ENCODE data around the gene ABCC1. TPM values are rescaled to one million over a fixed set of nuclear protein-coding genes. Genes with fewer than 3 reads are reported as not detected.

ABCC1 gene
- polyA plus RNA-seq, 3 donors = 1.4 to 23.6 (median 3.0) TPM

- Mint-ChIP-seq H3K4me3 (no peak overlapping the region), H3K4me1 (peaks cover 5% of the 10 kb centered on the region), H3K27me3 (ENCODE audit: low read depth in 3 of 3) (peaks cover 0 to 2% (median 0%) of the 10 kb centered on the region in 3 donors), H3K27ac (no peak overlapping the region), H3K9me3 (no peaks in the 10 kb centered on the region), H3K36me3 (peaks cover 37 to 44% of the 10 kb centered on the region in 2 donors)
- WGBS (ENCODE audit: insufficient coverage) = 90% methylated on average over 11 of the region's 11 CpGs
- no peak for DNase-seq
- TF ChIP-seq CTCF (IDR thresholded peaks at IDR 0.05) = no peak
- peaks cover 14 to 49% of the 10 kb centered on the region in 2 donors for H3K36me3 ChIP-seq (replicated peaks in 1 of 2; ENCODE audit: control insufficient read depth in 1 of 2, insufficient read depth in 2 of 2, low read length in 2 of 2)
- no peaks in the 10 kb centered on the region for H4K20me1 ChIP-seq (ENCODE audit: insufficient read depth, low read length)
- no peaks in the 10 kb centered on the region for H3K9me3 ChIP-seq (replicated peaks in 1 of 2; ENCODE audit: control insufficient read depth in 1 of 2, insufficient read depth in 1 of 2, low read length in 2 of 2)
- no peak overlapping the region for H3K4me2 ChIP-seq (replicated peaks; ENCODE audit: extremely low read depth, low read length, poor library complexity, severe bottlenecking)
- intact Hi-C loops (cut with micrococcal nuclease) = no loop called here
- H3K79me2 ChIP-seq (ENCODE audit: insufficient read depth, low read length) = no peaks in the 10 kb centered on the region
- no peaks in the 10 kb centered on the region for H3K4me1 ChIP-seq (ENCODE audit: control insufficient read depth in 1 of 2, insufficient read depth in 2 of 2, low read length in 2 of 2)
- H2AFZ ChIP-seq (ENCODE audit: insufficient read depth, low read depth, low read length, poor library complexity, severe bottlenecking) = no peak overlapping the region
- no peak overlapping the region for H3K4me3 ChIP-seq (replicated peaks in 1 of 3; ENCODE audit: low read depth in 2 of 3, low read length in 3 of 3)
- H3K9ac ChIP-seq (ENCODE audit: insufficient read depth, low read length, poor library complexity, severe bottlenecking) = no peak overlapping the region
- no peak overlapping the region for H3K27ac ChIP-seq (ENCODE audit: low read depth in 1 of 2, low read length in 2 of 2)
- H3K27me3 ChIP-seq (ENCODE audit: control insufficient read depth in 2 of 2, insufficient read depth in 2 of 2, low read length in 2 of 2) = no peaks in the 10 kb centered on the region
These were observed 237.4 kb downstream of the ABCC1 start for GRCh38 chr16:16186820-16187219.

GRCh38 chr16:16188827-16189226 is 239.4 kb downstream of the ABCC1 start:
- intact Hi-C loops (cut with micrococcal nuclease) = no loop called here
- DNase-seq = no peak
- no peak for TF ChIP-seq CTCF (IDR thresholded peaks at IDR 0.05)
- WGBS (ENCODE audit: insufficient coverage) = 91% methylated on average over 12 of the region's 13 CpGs
- peaks cover 41 to 48% of the 10 kb centered on the region in 2 donors for H3K36me3 Mint-ChIP-seq
- Histone ChIP-seq H3K4me2 (replicated peaks; ENCODE audit: extremely low read depth, low read length, poor library complexity, severe bottlenecking) (no peak overlapping the region), H3K36me3 (replicated peaks in 1 of 2; ENCODE audit: control insufficient read depth in 1 of 2, insufficient read depth in 2 of 2, low read length in 2 of 2) (peaks cover 14 to 48% of the 10 kb centered on the region in 2 donors), H3K4me3 (replicated peaks in 1 of 3; ENCODE audit: low read depth in 2 of 3, low read length in 3 of 3) (no peak overlapping the region), H3K9me3 (replicated peaks in 1 of 2; ENCODE audit: control insufficient read depth in 1 of 2, insufficient read depth in 1 of 2, low read length in 2 of 2) (no peaks in the 10 kb centered on the region), H3K27ac (ENCODE audit: low read depth in 1 of 2, low read length in 2 of 2) (no peak overlapping the region), H4K20me1 (ENCODE audit: insufficient read depth, low read length) (no peaks in the 10 kb centered on the region), H3K4me1 (ENCODE audit: control insufficient read depth in 1 of 2, insufficient read depth in 2 of 2, low read length in 2 of 2) (no peaks in the 10 kb centered on the region), H3K79me2 (ENCODE audit: insufficient read depth, low read length) (no peaks in the 10 kb centered on the region), H3K9ac (ENCODE audit: insufficient read depth, low read length, poor library complexity, severe bottlenecking) (no peak overlapping the region), H3K27me3 (ENCODE audit: control insufficient read depth in 2 of 2, insufficient read depth in 2 of 2, low read length in 2 of 2) (no peaks in the 10 kb centered on the region), H2AFZ (ENCODE audit: insufficient read depth, low read depth, low read length, poor library complexity, severe bottlenecking) (no peak overlapping the region)
- H3K9me3 Mint-ChIP-seq = no peaks in the 10 kb centered on the region
- no peak overlapping the region for H3K4me3 Mint-ChIP-seq
- peaks cover 5% of the 10 kb centered on the region for H3K4me1 Mint-ChIP-seq
- H3K27ac Mint-ChIP-seq = no peak overlapping the region
- H3K27me3 Mint-ChIP-seq (ENCODE audit: low read depth in 3 of 3) = peaks cover 0 to 2% (median under 1%) of the 10 kb centered on the region in 3 donors
